ENCODE results near the gene JMJD1C. TPM values are rescaled to one million over a fixed set of nuclear protein-coding genes. Genes with fewer than 3 reads are reported as not detected.

The JMJD1C gene
- total and polyA plus RNA-seq, 2 donors (not counting 3 experiments of a cell fraction or from before 2014, with no cell fraction given), result 32.1 to 97.1 TPM

GRCh38 chr10:63458177-63458576 is 7.6 kb downstream of the JMJD1C start:
- FAIRE-seq, result no peak
- POLR2A ChIA-PET, result interaction anchor here (0.7 kb wide), 1 partner anchor 115 kb away, joined by 4 read pairs; no protein-coding TSS in a partner anchor
- H4K20me1 ChIP-seq (replicated peaks; ENCODE audit: control insufficient read depth, extremely low read depth, insufficient read depth, low read length), result peaks cover 2% of the 10 kb centered on the region
- no peak overlapping the region for H3K9ac ChIP-seq (replicated peaks; ENCODE audit: extremely low read depth, insufficient read depth, low read length)
- no peak overlapping the region for H3K4me2 ChIP-seq (ENCODE audit: insufficient read depth, low read length)
- dilution Hi-C loops (cut with MboI; ENCODE audit: extremely low pct_ligation_motif_present, low sequenced_read_pairs) (no loop called here), intact Hi-C loops (cut with micrococcal nuclease) (no loop called here)
- H2AFZ ChIP-seq (ENCODE audit: low read depth, low read length), result no peak overlapping the region
- no peak overlapping the region for H3K27ac ChIP-seq (ENCODE audit: insufficient read depth, low read depth, low read length)
- no peaks in the 10 kb centered on the region for H3K9me1 ChIP-seq (replicated peaks; ENCODE audit: control insufficient read depth, extremely low read depth, insufficient read depth, low read length)
- no peak for DNase-seq (ENCODE audit: low read depth, low spot score)
- CTCF ChIA-PET, result interaction anchor here (1.1 to 1.8 kb wide), 4 partner anchors 13 to 262 kb away, joined by 4 read pairs; no protein-coding TSS in a partner anchor
- H3K4me1 ChIP-seq (ENCODE audit: control insufficient read depth, extremely low read depth, insufficient read depth, low read length), result no peaks in the 10 kb centered on the region
- no peak overlapping the region for H3K4me3 ChIP-seq (replicated peaks in 1 of 3; ENCODE audit: insufficient read depth in 1 of 3, low read depth in 1 of 3, low read length in 3 of 3)
- H3K36me3 ChIP-seq (ENCODE audit: control insufficient read depth in 2 of 2, extremely low read depth in 1 of 2, insufficient read depth in 2 of 2, low read length in 2 of 2), result no peaks in the 10 kb centered on the region
- H3K27me3 ChIP-seq (ENCODE audit: control insufficient read depth in 2 of 2, insufficient read depth in 2 of 2, low read length in 2 of 2), result no peaks in the 10 kb centered on the region
- TF ChIP-seq JUN (IDR thresholded peaks at IDR 0.05; ENCODE audit: borderline replicate concordance, insufficient read depth, insufficient read length, low read depth), result no peak
- TF ChIP-seq POLR2A (IDR thresholded peaks at IDR 0.05; ENCODE audit: low read depth, low read length), result no peak
- no peak for TF ChIP-seq POLR2AphosphoS5 (IDR thresholded peaks at IDR 0.05; ENCODE audit: insufficient read depth, low read depth, low read length)
- TF ChIP-seq FOS (IDR thresholded peaks at IDR 0.05; ENCODE audit: borderline replicate concordance, insufficient read depth, low read length), result no peak
- TF ChIP-seq GATA2 (IDR thresholded peaks at IDR 0.05; ENCODE audit: insufficient read depth, insufficient read length, low read depth, low read length), result no peak
- TF ChIP-seq CTCF (IDR thresholded peaks at IDR 0.05; ENCODE audit: extremely low read depth in 1 of 2, insufficient read depth in 1 of 2, low read depth in 1 of 2, low read length in 2 of 2), result no peak
- TF ChIP-seq MYC (IDR thresholded peaks at IDR 0.05; ENCODE audit: low read depth, low read length), result no peak
- no peak for TF ChIP-seq EZH2 (IDR thresholded peaks at IDR 0.05; ENCODE audit: borderline replicate concordance, low read depth, low read length, severe bottlenecking)
- no peak for TF ChIP-seq MAX (IDR thresholded peaks at IDR 0.05; ENCODE audit: insufficient read depth, insufficient read length)
- H3K79me2 ChIP-seq (ENCODE audit: control insufficient read depth, insufficient read depth, low read length), result peaks cover 76% of the 10 kb centered on the region
- no TSS peak for BruUV-seq (replicated peaks)
- H3K9me3 ChIP-seq (replicated peaks; ENCODE audit: control insufficient read depth, insufficient read depth, low read length), result no peaks in the 10 kb centered on the region

All from endothelial cell of umbilical vein (primary cell).